LNCAP (cell line): ENCODE measurements around the gene ASTN2.

Experiments used
- TF ChIP-seq, protein P1 (sequence below): fragments of 450-650 bp; IDR thresholded peaks from 2 replicates; pipeline ENCODE4 v1.5.1; 2017; ENCODE audit warnings: mild to moderate bottlenecking

ASTN2 gene

DNA sequence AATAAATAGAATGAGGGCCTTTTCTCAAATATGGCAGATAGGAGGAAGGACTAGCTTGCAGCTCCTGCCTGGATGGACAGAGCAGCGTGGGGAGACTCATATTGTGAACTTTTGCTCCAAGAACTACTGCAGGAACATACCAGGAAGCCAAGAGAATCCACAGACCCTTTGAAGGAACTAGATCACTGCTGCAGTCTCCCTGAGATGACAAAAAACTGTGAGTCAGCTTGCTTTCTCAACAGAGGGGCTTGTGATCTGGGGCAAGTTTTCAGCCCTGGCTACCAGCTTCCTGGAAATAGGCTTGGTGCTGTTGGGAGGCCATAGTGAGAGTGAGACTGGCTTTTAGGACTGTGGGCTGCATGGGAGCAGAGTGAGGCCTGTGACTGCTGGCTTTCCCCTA lies 898.4 kb downstream of the ASTN2 start:
- TF ChIP-seq, protein P1, sequence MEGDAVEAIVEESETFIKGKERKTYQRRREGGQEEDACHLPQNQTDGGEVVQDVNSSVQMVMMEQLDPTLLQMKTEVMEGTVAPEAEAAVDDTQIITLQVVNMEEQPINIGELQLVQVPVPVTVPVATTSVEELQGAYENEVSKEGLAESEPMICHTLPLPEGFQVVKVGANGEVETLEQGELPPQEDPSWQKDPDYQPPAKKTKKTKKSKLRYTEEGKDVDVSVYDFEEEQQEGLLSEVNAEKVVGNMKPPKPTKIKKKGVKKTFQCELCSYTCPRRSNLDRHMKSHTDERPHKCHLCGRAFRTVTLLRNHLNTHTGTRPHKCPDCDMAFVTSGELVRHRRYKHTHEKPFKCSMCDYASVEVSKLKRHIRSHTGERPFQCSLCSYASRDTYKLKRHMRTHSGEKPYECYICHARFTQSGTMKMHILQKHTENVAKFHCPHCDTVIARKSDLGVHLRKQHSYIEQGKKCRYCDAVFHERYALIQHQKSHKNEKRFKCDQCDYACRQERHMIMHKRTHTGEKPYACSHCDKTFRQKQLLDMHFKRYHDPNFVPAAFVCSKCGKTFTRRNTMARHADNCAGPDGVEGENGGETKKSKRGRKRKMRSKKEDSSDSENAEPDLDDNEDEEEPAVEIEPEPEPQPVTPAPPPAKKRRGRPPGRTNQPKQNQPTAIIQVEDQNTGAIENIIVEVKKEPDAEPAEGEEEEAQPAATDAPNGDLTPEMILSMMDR: no peak

DNA sequence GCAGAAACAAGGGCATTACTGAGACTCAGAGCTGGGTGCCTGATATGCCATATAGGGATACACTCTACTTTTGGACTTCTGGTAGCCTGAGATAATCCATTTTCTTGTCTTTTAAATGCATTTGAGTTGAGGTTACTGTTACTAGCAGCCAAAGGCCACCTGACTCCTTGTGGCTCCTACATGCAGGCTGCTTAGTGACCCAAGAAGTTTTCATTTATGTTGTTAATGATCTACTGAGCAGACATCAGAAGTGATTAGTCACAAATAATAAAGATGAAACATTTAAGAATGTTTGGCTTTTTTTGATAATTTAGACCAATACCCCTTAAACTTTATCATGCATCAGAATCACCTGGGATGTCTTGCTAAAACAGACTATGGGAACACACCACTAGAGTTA lies 899.3 kb downstream of the ASTN2 start:
- TF ChIP-seq, protein P1: no peak

DNA sequence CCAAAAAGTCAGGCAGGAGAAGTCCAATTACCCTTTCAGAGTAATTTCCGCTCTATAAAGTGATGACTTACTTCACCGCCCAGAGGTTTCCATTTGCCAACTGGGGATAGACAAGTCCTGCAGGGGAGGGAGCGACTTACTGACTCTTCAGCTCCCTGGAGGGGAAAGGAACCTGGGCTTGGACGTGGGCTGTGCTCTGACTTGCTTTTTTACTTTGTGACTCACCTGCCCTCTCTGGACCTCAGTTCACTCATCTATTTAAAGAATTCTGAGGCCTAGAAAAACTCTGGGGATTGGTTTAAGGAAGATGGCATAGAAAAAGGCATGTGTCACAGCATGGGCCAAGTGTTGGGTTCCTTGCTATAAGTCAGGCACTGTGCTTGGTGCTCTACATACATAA lies 908.2 kb downstream of the ASTN2 start:
- TF ChIP-seq, protein P1: no peak

DNA sequence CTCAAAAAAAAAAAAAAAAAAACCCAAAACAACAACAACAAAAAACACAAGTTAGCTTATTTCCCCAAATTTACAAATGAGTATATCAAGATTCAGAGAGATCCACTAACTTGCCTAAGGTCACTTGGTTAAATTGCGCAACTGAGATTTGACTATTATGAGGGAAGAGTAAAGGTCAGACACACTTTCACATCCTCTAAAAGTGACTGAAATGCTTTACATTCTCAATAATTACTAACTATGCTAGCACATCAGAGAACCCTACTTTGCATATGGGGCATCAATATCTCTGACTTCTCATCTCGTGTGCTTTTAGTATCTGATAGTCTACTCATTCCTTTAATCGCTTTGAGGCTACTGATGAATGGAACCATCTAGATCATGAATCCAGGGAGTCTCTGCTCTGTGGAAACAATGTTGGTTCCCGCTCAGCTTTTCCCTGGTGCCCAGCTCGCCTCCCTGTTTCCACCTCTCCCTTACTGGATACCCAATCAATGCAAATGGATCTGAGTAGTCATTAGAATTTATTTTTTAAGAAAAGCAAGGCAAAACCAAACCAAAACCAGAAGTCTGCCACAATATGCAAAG lies 909.9 kb downstream of the ASTN2 start:
- TF ChIP-seq, protein P1: no peak

DNA sequence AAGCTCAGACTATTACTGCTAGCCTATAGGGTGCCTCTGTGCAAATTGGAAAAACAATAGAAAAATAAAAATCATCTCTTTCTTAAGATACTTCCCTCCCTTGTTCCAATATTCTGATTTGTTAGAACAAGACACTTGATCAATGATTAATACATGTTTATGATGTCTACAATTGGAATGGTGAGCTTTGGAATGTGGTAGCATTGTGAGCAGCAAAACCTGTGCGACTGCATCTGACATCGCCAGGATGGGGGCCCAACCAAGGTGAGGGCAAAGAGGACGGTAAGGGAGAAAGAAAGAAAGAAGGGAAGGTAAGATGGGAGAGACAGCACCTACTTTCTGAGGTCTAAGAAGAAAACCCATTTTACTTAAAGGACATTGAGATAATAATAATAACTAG lies 910.8 kb downstream of the ASTN2 start:
- TF ChIP-seq, protein P1: no peak

DNA sequence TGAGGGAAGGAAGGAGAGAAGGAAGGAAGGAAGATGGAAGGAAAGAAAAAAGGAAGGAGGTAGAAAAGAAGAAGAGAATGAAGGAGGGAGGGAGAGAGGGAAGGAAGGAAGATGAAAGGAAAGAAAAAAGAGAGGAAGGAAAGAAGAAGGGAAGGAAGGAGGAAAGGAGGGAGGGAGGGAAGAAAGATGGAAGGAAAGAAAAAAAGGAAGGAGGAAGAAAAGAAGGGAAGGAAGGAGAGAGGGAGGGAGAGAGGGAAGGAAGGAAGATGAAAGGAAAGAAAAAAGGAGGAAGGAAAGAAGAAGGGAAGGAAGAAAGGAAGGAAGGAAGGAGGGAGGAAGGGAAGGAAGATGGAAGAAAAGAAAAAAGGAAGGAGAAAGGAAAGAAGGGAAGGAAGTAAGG lies 912.1 kb downstream of the ASTN2 start:
- TF ChIP-seq, protein P1: no peak

DNA sequence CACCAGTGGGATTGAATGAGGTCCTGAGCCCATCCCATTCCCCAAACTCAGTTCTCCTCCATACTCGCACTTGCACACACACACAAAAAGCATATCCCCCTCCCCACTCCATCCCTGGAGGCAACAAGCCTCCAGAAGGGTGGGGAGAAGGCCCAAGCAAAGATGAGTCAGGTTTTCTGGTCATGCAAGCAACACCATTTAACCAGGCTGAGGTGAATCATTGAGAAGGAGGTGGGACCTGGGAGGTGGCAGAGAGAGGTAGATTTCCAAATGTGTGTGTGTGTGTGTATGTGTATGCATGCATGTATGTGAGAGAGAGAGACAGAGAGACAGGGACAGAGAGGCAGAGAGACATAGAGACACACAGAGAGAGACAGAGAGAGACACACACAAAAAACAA lies 913.0 kb downstream of the ASTN2 start:
- TF ChIP-seq, protein P1: no peak
